SH-SY5Y (cell line): ENCODE measurements around the gene BDKRB2.

Experiments used
- GATA2 ChIP-seq: IDR thresholded peaks from 2 replicates; pipeline ENCODE4 v1.6.1; 2011; ENCODE audit warnings: mild to moderate bottlenecking, low read depth, low read length
- GATA3 ChIP-seq: IDR thresholded peaks from 2 replicates; pipeline ENCODE4 v1.6.1; 2011; ENCODE audit warnings: low read depth, mild to moderate bottlenecking, low read length, moderate library complexity

BDKRB2 gene

DNA sequence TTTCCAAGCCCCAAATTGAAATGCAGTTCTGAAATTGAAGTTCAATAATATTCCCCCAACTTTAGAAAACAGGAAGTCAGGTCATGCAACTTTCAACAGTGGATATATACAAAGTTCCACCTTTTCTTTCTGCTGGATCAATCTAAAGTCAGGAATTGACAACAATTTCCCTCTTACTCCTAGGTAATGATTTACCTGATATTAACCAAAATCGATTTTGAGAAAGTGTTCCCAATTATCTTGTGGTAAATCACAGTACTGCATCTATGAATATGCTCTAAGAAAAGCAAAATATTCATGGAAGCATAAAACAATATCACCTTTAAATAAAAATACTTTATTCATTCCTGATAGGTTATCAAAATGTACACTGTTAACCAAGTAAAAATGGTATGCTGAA, 79.8 kb downstream of the BDKRB2 start:
- TF ChIP-seq GATA3 (no peak), GATA2 (no peak)

DNA sequence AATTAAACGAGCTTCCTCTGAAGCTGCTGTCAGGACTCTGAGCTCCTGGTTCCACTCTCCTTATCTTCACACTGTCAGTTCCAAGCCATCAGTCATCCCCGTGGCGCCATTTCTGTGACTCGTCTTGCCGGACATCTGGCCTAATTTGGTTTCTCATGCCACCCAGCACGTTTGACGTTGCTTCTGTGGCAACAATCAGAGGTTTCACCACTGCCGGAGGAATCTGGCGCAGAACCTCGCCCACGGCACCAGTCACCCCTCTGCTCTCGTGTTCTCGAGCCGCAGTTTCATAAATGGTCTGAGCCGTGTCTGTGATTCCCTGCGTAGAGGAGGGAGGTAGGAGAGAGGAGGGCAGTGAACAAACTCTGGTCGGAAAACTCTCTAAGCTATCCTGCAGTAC, 81.0 kb downstream of the BDKRB2 start:
- TF ChIP-seq GATA2 (peak; percentile 95), GATA3 (peak; percentile 62)

DNA sequence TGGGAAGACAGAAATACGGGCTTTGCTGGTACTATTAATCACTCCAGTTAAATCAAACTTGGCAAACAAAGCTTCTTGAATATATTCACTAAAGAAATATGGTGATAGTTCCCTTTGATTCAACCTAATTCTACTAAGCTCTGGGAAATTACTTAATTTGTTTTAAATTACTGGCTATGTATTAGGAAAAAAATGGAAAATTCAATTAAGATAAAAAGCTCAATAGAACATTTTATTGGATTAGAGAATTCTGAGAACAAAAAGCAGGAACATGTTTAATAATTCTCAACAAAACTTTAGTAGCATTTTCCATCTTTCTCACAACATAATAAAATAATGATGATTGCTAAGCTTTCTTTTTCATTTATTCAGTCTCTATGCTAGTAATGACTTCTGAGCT, 81.6 kb downstream of the BDKRB2 start:
- TF ChIP-seq GATA3: no peak
- no peak for TF ChIP-seq GATA2

DNA sequence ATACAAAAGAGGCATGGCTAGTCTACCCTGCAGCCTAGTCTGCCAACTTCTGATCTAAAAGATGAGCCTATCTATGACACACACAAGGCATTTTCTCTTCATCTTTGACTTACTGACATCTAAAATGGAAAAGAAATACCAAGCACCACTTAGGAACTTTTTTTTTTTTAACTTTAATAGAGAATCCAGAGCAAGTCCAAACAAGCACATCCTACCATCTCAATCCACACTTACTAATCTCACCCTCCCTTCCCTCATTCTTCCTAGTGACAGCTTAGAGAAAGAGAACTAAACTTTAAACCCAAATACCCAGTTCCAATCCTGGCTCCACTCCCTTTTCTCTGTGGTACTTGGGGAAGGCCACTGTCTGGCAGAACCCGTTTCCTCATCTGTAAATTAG, 83.2 kb downstream of the BDKRB2 start:
- TF ChIP-seq GATA2 (no peak), GATA3 (no peak)
